Neural progenitor cell (in vitro differentiated cells): ENCODE data around the gene AMER2.

Experiments used
- EZH2 ChIP-seq: fragments of 200-600 bp; sonication (generic); IDR thresholded peaks from 2 replicates; pipeline ENCODE4 v1.6.1; 2017; ENCODE audit warnings: antibody characterized with exemption, mild to moderate bottlenecking, moderate library complexity
- EZH2phosphoT487 ChIP-seq: fragments of 200-600 bp; sonication (generic); IDR thresholded peaks from 2 replicates; pipeline ENCODE4 v1.6.1; 2017; ENCODE audit warnings: antibody characterized with exemption
- TF ChIP-seq, protein P1 (sequence below): fragments of 200-600 bp; sonication (generic); IDR thresholded peaks from 2 replicates; pipeline ENCODE4 v1.5.1; 2017; ENCODE audit warnings: antibody characterized with exemption, mild to moderate bottlenecking

DNA sequence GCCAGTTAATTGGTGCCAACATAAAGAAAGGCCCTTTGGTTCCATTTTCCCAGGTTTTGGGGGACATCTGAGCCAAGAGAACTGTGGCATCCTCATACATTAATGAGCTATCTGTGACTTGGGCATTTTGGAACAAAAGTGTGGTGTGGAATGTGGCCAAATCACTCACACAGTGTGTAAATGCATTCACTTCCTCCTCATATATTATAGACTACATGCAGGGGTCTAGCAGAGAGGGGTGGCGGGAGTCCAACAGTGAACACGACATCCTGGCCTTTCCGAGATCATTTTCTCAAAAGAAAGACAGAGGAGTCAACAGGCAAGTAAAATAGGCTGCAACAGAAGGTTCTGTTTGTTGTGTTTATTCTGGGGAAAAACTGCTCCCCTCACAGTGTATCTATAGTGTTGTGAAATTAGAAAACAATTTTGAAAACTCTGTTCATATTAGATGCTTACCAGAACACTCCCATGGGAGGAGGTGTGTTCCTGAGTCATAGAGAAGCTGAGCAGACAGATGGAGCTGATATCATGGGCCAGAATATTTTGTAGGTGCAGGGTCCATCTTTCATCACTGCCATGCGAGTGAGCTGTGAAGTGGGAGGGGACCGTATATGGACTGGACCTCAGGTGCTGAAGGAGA is 39.2 kb downstream of the AMER2 start:
- TF ChIP-seq EZH2: no peak
- TF ChIP-seq, protein P1, sequence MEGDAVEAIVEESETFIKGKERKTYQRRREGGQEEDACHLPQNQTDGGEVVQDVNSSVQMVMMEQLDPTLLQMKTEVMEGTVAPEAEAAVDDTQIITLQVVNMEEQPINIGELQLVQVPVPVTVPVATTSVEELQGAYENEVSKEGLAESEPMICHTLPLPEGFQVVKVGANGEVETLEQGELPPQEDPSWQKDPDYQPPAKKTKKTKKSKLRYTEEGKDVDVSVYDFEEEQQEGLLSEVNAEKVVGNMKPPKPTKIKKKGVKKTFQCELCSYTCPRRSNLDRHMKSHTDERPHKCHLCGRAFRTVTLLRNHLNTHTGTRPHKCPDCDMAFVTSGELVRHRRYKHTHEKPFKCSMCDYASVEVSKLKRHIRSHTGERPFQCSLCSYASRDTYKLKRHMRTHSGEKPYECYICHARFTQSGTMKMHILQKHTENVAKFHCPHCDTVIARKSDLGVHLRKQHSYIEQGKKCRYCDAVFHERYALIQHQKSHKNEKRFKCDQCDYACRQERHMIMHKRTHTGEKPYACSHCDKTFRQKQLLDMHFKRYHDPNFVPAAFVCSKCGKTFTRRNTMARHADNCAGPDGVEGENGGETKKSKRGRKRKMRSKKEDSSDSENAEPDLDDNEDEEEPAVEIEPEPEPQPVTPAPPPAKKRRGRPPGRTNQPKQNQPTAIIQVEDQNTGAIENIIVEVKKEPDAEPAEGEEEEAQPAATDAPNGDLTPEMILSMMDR: no peak
- no peak for TF ChIP-seq EZH2phosphoT487
